GM12872 (cell line): ENCODE data around the gene PHYH.

Experiments
- TF ChIP-seq, protein P1 (sequence below): IDR thresholded peaks from 3 replicates; pipeline ENCODE4 v1.5.1; 2011; ENCODE audit warnings: low read depth, mild to moderate bottlenecking, low read length, moderate library complexity; ENCODE audit not compliant: insufficient read depth

Gene PHYH

DNA sequence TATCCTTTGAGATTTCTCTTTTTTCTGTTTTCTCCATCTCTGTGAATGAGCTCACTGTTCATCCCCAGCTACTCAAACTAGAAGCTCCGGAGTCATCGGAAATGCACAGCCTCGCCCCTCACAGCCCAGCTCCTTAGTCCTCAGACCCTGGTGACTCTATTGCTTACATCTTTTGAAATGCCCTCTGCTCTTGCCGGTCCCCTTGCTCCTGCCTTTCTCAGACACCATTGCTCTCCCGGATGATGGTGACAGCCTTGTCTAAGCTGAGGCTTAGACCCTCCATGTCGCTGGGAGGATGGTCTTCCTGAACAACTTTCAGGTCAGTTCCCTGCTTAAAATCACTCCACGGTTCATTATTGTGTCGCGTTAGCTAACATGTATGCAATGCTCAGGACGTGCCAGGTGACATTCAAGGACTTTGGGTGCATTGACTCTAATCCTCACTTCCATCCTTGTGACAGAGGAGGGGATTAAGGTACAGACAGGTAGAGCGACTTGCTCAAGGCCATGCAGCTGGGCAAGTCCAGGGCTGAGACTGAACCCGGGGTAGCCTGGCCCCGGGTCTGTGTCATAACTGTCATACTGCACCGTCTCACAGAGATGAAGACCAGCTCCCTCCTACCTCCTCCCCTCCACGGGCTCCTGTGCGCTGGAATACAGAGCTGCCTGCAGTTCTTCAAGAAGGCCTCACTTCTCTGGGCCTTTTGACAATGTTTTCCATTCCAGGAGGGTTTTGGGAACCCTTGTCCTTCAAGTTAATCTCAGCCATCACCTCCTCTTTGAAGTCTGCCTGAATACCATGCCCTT is 61.4 kb downstream of the PHYH start:
- TF ChIP-seq, protein P1, sequence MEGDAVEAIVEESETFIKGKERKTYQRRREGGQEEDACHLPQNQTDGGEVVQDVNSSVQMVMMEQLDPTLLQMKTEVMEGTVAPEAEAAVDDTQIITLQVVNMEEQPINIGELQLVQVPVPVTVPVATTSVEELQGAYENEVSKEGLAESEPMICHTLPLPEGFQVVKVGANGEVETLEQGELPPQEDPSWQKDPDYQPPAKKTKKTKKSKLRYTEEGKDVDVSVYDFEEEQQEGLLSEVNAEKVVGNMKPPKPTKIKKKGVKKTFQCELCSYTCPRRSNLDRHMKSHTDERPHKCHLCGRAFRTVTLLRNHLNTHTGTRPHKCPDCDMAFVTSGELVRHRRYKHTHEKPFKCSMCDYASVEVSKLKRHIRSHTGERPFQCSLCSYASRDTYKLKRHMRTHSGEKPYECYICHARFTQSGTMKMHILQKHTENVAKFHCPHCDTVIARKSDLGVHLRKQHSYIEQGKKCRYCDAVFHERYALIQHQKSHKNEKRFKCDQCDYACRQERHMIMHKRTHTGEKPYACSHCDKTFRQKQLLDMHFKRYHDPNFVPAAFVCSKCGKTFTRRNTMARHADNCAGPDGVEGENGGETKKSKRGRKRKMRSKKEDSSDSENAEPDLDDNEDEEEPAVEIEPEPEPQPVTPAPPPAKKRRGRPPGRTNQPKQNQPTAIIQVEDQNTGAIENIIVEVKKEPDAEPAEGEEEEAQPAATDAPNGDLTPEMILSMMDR: no peak

DNA sequence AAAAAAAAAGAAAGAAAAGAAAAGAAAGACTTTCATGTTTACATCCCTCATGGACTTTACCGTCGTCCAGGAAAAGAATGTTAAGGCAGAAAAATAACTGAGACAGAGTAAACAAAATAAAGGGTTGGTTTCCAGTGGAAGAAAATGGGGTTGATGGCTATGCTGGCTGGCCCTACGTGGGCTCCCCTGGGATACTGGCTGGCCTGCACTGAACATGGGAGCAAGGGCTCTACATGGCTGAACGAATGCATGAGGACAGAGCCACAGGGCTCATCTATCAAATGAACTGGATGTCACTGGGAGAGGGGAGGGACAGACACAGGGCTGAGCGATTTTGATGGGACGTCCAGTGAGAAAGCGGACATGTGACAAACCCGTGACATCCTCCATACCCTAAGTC is 63.2 kb downstream of the PHYH start:
- TF ChIP-seq, protein P1: no peak

DNA sequence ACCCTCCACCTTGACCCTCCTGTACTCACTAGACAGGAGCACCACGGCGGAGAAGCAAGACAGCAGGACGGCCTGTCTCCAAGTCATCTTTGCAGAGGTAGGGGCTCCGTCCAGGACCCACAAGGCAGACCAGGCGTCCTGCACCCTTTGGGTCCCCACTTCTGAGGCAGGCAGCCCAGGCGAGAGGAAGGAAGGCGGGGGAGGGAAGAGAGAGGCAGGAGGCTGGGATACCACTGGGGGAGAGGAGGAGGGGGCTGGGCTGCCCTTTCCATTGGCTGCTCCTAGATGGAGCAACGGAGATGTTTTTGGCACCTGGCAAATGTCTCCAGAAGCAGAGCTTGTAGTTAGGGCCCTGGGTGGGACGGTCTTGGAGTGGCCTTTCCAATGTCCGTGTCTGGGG is 65.7 kb downstream of the PHYH start, which contains the start of gene UCMA:
TSS of gene UCMA (minus strand) at position 203 of the 400 bp plus-strand sequence. CDS start at position 87, 116 bp downstream.
- TF ChIP-seq, protein P1: no peak

DNA sequence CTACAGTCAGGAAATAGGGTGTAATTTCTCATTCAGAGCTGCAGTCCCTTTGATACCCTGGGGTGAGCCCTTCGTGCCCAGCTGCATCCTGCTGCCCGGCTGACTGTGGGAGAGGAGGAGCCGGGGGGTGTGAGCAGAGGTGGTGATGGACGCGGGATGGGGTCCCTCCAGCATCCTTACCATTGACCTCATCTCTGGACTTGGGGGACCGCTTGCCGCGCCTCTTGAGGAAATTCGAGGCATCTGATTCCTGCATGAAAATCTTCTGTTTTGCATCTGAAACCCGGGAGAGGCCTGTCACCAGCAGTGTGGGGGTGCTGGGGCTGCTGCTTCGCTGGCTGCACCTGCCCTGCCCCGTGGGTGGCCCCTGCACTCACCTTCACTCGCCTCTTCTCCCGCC is 66.5 kb downstream of the PHYH start:
- TF ChIP-seq, protein P1: no peak

DNA sequence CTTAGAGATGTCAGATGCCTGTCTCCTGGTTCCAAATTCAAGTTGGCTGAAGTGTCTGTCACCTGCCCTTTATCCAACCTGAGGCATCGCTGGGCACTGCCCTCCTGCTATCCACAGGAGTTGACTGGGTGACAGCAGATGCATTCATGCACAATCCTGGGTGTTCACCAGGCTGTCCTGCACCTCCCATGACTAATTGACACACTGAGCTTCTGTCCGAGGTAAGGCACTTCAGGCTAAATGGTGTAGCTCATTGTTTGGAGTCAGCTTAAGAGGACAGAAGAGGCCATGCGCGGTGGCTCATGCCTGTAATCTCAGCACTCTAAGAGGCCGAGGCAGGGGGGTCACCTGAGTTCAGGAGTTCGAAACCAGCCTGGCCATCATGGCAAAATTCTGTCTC is 68.1 kb downstream of the PHYH start:
- TF ChIP-seq, protein P1: no peak

DNA sequence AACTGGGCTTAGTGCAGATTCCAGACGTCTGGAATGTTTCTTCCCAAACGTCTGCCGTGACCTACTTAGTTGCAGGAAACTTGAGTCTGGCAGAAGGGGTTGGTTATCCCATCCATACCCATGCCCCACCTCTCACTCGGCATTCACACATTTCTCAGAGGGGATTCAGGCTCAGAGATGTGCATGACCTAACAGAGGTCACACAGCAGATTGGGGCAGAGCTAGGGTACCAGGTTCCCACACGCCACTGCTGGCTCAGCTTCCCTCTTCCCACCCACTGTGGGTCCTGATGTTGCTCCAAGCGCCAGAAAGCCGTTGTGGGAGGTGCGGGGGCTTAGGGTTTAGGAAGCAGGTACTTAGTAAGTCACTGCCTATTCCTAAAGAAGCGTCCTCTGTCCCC is 68.7 kb downstream of the PHYH start:
- TF ChIP-seq, protein P1: no peak
